ENCODE results near the gene RBM19.

Gene RBM19

DNA sequence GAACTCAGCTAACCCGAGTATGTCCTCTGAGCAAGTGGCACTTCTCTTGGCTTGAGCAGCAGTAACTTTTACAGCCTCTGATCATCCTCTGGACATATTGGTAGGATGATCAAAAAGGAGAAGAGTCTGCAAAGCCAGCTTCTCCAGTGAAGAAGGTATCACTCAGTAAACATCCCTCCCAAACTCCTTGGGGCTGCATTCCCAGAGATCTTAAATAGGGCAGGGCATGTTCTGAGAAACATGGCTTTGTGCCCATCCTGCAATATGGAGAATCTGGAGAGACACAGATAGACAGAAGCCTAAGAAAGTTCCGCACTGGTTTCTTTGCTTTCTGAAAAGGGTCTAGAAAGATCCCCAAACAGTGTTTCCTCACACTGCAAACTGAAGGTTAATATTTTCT, 65.4 kb downstream of the RBM19 start:
- DNase-seq: no peak

DNA sequence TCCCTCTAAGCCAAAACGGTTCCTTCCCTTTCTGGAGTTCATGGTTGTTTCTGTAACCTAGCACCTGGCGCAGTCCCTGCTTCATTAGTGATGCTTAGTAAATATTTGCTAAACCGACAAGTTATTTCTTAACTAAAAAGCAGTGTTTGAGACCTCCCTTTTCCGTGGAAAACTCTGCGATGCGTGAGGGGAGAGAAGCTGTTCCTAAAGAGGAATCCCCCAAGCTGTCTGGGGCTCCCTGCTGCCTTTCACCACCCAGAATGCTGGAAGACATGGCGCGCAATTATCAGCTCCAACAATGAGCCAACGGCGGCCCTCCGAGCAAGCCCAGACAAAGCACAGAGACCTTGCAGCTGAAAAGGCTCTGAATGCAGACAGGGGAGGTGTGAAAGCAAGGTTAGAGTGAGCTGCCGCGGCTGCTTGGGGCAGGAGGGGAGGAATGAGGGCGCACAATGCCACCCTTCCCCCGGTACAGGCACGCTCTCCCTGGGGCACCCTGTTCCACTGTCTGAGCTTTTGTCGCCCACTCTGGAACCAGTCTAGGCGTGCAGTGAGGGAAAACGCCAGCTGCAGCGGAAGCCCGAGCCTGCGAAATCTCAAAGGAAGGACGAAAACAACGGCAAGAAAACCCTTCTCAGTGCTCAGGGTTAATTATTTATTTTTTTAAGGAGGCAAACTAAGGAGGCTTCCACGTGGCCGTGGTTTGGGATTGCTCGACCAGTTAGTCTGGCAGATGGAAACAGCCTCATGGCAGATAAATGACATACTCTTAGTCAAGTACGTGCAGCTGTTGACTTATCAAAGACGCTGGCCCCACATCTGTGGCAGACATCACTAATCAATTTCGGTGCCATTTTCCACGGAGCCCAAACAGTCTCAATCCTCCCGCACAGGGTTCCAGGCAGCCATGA, 66.3 kb downstream of the RBM19 start:
- no peak for DNase-seq

GRCh38 chr12:113899042-113899560, 67.0 kb downstream of the RBM19 start:
- no peak for DNase-seq

DNA sequence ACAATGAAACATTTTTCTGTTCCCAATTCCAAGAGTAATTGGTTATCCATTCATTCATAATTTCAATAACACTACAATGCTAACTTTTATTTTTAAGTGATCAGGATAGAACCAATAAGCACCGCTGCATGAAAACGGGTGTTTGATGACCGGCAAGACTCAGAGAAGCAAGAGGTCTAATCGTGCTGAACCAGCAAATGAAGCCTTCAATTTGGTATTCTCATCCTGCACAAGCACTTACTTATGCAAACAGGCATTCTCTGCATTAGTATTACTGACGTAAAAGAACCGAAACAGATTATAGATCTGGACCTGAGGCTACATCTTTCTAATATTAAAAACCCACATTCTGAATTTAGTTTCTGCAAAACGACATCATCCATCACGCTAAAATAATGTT, 67.7 kb downstream of the RBM19 start:
- DNase-seq: no peak

DNA sequence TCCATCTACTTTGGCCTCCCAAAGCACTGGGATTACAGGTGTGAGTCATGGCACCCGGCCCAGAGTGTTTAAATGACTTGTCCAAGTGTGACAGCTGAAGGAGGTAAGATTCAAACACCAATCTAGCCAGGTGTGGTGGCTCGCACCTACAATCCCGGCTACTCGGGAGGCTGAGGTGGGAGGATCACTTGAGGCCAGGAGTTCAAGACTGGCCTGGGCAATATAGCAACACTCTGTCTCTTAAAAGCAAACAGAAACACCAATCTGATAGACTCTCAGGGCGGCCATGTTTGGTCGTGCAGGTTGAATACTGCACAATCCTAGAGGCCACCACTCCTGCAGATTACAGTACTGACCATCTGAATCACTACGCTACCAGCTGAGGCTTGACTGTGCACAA, 68.7 kb downstream of the RBM19 start:
- DNase-seq: no peak

- DNase-seq: no peak
Observed at GRCh38 chr12:113896841-113897240, 69.3 kb downstream of the RBM19 start.

- DNase-seq: no peak
Observed at GRCh38 chr12:113896194-113896593, 69.9 kb downstream of the RBM19 start.

DNA sequence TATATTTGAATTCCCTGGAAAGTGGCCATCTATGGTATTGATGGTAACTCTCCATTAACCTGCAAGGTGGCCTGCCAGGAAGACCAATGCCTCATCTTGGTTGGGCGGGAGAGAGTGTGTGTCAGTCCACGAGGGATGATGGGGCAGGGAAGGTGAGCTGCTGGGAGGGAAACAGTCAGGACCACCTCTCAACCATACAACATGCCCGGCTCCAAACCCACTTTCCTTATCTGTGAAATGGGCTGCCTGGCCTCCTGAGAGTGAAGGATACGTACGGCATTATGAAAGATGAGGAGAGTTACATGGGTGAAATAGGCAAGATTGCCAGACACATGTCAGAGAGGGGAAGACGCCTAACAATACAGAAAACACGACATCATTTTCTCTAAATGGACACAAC, 70.9 kb downstream of the RBM19 start:
- no peak for DNase-seq

DNA sequence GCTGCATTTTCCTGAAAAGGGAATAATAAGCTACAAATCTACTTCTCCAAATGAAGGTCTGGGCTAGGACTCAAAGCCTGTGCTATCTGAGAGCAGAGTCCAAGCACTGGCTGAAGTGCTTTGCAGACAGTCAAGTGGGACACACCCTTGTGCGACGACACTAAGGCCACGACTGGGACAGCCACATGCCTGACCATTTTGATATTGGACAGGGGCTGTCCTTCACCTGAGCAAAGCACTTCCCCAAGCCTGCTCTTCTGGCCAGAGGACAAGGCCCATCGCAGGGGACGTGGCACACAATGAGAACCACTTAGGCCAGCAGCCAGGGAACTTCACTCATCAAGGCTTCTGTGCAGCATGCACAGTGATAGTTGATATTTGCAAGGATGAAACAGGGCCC, 71.4 kb downstream of the RBM19 start:
- no peak for DNase-seq

- no peak for DNase-seq
Observed at GRCh38 chr12:113893221-113893620, 72.9 kb downstream of the RBM19 start.

DNA sequence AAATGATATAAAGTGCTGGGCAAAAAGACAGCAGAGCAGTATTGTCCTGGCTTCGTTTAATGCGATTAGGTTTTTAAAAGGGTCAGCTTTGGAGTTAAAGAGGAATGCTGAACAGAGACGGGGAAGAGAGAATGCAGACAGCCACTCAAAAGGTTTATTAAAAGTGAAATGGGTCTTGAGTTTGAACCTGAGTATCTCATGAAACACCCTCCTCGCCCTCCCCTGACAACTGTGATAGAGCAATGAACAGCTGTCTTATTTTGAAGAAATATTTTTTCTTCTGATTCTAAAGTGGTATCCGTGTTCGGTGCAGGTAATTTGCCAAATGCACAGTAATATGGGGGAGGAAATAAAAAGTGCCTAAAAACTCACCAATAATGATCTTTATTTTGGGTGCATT, 73.6 kb downstream of the RBM19 start:
- no peak for DNase-seq

DNA sequence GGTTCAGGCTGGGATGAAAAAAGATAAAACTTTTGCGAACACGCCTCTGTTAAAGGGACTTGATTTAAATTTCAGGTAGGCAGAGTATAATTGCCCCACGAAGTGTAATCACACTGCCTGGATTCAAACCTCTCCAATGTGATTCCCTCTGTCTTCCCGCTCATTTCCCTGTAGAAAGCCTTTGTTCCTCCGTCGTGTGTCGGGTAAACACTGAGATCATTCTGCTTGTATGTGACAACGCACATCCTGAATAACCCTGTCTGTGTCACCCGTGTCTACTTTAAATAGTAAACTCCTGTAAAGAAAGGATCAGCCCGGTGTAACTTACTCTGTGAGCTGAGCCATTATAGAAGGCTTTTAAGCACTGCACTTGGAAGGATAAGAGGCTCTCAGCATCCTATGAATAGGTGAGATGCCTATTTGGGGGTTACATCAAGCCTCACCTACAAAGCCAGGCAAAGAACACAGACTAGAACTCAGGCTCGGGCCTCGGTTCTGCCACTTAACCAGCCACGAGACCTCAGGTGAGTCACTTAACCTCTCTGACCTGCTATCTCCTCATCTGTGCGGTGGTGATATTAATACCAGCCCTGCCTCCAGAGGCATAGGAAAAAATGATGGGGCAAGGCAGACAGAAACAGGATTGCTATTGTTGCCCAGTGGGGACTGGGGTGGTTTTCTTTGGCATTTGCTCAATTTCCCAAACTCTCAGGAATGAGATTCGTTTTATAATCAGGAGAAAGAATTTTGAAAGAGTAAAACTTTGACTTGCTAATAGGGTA, 74.2 kb downstream of the RBM19 start:
- DNase-seq: no peak

DNA sequence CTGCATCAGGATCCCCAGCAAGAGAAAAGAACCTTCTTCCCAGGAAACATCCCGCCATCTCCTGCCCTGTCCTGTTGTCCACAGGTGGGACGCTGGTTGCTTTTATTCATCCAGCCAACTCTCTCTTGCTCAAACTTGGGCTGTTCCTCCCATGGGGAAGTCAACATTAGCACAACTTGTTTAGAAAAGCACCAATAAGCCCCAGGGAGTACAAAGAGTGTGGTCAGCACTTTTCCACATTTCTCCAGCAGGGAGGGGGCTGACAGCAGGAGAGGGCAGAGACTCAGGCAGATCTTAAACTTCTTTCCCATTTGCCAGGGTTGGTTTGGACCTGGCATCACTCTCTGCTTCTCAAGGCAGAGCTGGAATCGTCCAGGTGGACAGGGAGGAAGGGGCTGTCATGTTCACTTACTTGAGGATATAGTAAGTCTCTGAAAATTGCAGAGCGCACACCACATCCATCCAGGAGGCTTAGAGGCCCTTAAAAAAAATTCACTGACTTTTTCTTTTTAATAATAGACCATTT, 74.9 kb downstream of the RBM19 start:
- DNase-seq: no peak

- no peak for DNase-seq
Observed at GRCh38 chr12:113889891-113890581, 76.1 kb downstream of the RBM19 start.

DNA sequence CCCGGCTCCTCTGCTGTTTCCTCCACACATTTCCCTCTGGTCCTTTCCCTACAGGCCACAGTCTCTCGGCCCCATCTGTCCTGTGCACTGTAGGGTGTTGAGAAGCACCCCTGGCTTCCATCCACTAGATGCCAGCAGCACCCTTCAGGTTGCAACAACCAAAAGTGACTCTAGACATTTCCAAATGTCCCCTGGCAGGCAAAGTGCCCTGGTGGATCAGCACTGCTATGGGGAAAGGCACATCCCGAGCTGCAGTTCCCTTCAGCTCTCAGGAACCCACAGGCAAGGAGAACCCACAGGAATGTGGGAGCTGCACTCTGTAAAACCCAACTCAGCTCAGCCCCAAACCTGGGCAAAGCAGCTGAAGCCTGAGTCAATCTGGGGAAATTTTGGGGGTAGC, 77.0 kb downstream of the RBM19 start:
- DNase-seq: no peak

- no peak for DNase-seq
Observed at GRCh38 chr12:113888435-113888834, 77.7 kb downstream of the RBM19 start.

DNA sequence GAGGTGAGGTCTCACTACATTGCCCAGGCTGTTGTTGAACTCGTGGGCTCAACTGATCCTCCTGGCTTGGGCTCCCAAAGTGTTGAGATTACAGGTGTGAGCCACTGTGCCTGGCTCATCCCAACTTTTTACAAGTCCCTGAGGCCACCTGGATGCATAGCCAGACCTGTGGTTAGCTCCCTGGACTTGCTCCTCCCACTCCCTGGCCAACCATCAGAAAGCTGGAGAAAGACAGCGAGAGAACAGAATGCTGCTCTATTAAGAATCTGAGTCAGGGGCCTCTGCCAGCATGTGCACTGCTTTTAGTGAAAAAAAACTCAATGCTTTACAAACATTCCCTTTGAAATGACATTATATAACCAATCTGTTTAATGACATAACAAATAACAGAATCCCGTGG, 78.2 kb downstream of the RBM19 start:
- no peak for DNase-seq

DNA sequence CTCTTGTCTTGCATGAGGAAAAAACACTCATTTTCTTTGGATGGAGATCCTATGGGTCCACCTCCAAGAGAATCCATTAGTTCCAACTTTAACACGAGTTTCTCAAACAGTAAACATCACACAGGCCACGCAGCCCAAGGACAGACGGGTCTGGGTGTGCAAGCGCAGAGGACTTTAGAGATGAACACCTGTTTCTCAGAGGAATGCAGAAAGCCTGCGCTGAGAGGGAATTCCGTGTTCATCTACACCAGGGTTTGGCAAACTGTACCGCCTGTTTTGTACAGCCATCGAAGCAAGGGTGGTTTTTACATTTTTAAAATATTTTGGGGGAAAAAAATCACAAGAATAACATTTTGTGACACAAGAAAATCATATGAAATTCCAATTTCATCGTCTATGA, 79.4 kb downstream of the RBM19 start:
- DNase-seq: no peak

GRCh38 chr12:113884392-113884791, 81.7 kb downstream of the RBM19 start:
- DNase-seq: no peak

DNA sequence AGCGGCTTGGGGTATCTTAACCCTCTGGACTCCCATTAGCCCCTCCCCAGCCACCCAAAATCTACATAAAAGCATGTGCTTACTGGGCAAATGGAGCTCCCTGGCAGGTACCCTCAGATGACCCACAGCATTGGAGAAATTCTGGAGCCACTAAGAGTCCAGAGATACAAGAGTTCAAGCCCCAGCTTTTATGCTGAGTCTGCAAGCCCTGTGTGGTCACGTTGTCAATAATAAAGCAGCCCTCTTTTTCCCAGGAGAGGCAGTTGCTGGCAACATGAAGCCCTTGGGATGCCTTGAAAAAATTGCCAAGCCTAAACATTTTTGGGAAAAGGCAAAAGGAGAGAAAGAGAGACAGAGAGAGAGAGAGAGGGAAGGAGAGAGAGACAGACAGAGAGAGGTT, 83.4 kb downstream of the RBM19 start:
- DNase-seq: no peak

- DNase-seq: no peak
Observed at GRCh38 chr12:113880988-113881962, 84.8 kb downstream of the RBM19 start.

DNA sequence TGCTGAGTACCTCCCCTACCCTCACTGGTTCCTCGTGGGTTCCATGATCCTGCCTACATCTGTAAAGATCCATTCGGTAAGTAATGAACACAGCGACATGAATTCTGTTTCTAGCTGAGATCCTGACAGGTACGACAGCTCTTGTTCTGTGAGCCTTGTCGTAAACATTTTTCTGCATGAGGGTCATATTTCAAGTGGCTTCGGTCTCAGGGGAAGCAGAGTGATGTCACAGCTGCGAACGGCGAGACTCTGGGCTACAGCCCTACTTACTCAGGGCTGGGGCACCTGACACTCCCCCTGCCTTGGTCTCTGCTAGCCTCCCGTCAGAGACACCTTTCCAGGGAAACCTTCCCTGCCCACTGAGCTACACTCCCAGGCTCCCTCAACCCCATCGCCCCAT, 85.8 kb downstream of the RBM19 start:
- DNase-seq: no peak

All from CD4-positive, alpha-beta T cell treated with Interleukin-6 for 4 hours (primary cell).